HG03442 (cell line): ENCODE measurements around the gene EFNA2.
"Not testable (repeated sequence)": the region's sequence is repeated elsewhere in the genome, so short reads cannot be mapped to it uniquely, and the experiment has no call there.

Source experiments
- ATAC-seq: cut with Tn5 transposase; IDR thresholded peaks from one replicate; pipeline ENCODE4 v1.9.1; 2021; ENCODE audit warnings: mild to moderate bottlenecking, moderate library complexity; ENCODE audit not compliant: unreplicated experiment

The EFNA2 gene

DNA sequence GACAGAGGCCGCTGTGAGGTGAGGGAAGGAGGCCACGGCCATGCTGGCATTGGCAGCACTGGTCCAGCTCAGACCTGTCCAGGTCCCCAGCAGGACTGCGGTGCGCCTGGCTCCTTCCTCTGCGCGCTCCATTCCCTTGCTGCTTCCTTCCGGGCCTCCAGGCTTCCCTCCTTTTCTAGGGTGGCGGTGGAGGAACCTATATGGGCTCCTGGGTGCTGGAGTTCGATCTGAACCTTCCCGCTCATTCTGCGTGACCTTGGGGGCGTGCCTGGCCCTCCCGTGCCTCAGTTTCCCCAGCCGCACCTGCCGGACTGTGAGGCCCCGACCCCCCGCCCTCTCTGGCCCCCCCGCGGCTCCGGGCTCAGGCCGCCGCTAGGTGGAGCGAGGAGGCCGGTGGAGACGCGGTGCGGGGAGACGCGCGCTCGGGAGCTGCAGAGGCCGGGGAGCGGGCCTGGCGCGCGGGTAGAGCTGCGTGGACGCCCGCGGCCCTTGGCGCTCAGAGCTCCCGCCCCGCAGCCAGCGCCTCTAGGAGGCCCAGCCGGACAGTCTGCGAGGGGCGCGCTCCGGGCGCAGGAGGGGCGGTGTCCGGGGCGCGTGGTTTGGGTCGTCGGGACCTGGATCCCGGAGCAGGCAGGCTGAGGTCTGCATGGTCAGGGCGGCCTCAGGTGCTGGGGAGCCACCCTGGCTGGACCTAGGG lies 29.9 kb downstream of the EFNA2 start:
- no peak for ATAC-seq

DNA sequence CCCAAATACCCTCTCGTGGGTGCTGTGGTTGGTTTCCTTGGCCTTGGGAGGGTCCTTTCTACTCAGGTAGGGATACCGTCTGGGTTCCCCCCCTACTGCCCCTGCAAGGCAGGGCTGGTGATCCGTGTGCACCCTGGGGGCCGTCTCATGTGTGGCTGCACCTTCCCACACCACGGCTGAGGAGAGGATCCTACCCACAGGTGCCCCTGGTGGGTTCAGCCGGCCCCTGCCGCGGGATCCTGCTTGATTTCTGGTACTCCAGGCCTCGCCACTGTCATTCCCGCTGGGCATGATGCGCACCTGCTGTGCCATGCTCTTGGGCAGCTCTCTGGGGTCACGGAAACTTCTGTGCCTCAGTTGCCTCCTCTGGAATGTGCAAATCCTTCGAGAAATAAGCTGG lies 30.8 kb downstream of the EFNA2 start:
- no peak for ATAC-seq

DNA sequence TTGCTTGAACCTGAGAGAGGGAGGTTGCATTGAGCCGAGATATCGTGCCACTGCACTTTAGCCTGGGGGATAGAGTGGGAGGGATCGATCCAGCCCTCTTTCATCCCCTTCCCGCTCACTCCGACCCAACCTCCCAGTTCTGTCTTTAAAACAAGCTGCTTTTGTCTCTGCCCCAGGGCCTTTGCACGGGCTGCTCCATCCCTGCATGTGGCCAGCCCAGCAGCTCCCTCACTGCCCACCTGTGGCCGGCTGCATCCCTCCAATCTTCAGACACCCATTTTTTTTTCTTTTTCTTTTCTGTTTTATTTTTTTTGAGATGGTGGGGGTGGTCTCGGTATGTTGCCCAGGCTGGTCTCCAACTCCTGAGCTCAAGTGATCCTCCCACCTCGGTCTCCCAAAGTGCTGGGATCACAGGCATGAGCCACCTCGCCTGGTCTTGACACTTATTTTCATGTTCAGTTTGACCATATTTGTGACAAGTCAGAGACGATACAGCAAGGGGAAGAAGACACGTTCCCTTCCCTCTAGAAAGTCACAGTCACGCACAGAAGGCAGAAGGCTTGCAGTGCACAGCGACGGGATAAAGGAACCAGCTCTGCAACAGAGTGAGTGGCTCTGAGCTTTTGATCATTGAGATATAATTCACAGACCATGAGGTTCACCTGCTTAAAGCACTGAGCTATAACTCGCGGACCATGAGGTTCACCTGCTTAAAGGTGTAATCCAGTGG lies 31.8 kb downstream of the EFNA2 start:
- ATAC-seq, result no peak

GRCh38 chr19:1318678-1319471 lies 33.2 kb downstream of the EFNA2 start:
- ATAC-seq, result no peak

DNA sequence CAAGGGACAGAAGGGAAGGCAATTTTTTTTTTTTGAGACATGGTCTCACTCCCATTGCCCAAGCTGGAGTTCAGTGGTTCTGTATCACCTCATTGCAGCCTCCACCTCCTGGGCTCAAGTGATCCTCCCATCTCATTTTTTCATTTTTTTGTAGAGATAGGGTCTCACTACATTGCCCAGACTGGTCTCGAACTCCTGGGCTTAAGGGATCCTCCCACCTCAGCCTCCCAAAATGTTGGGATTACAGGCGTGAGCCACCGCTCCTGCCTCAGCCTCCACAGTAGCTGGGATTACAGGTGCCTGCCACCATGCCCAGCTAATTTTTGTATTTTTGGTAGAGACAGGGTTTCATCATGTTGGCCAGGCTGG lies 34.6 kb downstream of the EFNA2 start:
- ATAC-seq, result not testable (repeated sequence)

DNA sequence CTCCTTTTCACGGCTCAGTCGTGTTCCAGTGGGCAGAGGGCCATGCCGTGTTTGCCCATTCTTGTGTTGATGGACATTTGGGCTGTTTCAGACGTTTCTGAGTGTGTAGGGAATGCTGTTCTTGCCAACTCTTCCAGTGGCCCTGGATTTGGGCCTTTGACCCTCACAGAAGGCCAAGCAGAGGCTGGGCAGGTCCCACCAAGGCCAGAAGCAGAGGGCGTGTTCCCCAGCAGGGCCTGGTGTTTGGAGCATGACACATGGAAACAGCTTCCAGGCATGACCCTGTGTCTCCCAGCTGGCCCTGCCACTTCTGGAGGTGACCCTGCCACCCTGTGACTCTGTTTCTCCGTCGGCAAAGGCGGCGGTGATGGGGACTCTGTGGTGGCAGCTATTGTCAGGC lies 35.9 kb downstream of the EFNA2 start:
- no peak for ATAC-seq

- ATAC-seq, result no peak
These were observed 36.7 kb downstream of the EFNA2 start for GRCh38 chr19:1322198-1322981.

- ATAC-seq, result no peak
These were observed 38.7 kb downstream of the EFNA2 start for GRCh38 chr19:1324249-1324805.

DNA sequence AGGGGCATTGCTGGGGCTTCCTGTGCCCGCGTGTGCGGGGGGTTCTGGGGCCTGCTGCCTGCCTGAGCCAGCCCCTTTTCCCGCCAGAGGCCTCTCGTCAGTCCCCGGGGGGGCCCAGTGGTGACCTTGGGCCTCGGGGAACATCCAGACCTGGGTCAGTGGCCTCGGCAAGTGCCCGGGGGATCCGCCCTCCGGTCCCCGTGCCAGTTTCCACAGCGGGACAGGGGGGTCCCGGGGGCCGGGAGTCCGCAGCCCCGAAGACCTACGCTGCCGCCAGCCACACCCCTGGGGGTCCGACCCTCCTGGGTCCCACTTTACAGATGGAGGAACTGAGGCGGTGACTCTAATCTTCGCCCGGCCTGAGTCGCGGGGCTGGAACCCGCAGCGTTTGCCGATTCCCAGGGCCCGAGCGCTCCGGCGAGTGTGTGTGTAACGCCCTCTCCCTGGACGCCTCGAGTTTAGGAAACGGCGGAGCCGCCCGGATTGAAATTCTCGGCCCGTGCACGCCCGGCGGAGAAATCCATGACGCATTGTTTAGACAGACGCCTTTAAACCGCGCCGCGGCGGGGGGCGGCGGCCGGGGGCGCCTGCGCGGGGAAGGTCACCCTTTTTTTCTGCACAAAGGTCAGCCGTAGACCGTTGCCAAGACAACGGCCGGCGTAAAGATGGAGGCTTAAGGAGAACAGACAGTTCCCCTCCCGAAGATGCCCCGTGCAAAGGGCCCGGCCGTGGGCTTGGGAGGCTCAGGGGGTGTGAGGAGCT lies 39.3 kb downstream of the EFNA2 start:
- ATAC-seq, result no peak

DNA sequence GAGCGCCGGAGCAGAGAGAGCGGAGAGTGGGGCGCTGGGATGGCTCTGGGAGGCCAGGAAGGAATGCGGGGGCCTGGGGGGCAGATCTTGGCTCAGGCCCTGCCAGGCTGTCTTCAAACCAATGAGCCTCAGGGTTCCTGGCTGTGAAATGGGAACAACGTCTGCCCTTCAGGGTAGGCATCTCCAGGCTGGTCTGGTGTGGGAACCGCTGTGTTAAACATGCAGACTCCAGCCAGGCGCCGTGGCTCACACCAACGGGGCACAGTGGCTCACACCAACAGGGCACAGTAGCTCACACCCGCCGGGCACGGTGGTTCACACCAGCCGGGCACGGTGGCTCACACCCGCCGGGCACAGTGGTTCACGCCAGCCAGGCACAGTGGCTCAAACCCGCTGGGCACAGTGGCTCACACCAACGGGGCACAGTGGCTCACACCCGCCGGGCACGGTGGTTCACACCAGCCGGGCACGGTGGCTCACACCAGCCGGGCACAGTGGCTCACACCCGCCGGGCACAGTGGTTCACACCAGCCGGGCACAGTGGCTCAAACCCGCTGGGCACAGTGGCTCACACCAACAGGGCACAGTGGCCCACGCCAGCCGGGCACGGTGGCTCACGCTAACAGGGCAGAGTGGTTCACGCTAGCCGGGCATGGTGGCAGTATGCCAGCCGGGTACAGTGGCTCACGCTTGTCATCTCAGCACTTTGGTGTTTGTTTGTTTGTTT lies 40.1 kb downstream of the EFNA2 start:
- ATAC-seq, result no peak

- ATAC-seq, result no peak
These were observed 41.5 kb downstream of the EFNA2 start for GRCh38 chr19:1327125-1327524.

- not testable (repeated sequence) for ATAC-seq
These were observed 46.5 kb downstream of the EFNA2 start for GRCh38 chr19:1332208-1332607.

GRCh38 chr19:1336079-1336684 lies 50.5 kb downstream of the EFNA2 start:
- no peak for ATAC-seq

- ATAC-seq, result no peak
These were observed 55.2 kb downstream of the EFNA2 start for GRCh38 chr19:1340681-1341469.

- ATAC-seq, result no peak
These were observed 57.4 kb downstream of the EFNA2 start for GRCh38 chr19:1343041-1343440.

- no peak for ATAC-seq
These were observed 63.5 kb downstream of the EFNA2 start for GRCh38 chr19:1349211-1349610.

DNA sequence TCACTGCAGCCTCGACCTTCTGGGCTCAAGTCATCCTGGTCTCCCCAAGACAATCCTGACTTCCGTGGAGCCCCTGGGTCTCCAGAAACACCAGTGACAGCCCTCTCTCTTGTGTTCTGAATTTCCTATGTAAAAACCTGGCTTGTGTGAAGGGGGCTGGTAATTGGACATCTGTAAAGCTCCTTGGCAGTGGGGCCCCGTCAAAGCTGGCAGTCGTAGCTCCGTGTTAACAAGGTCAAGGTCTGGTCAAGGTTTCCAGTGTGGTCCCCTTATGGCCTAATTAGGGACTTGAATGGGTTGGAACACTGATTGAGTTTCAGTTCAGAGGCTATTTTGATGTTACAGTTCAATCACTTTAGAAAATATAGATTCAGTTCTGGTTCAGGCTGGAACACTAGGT lies 65.2 kb downstream of the EFNA2 start:
- ATAC-seq, result no peak
